Globus pallidus (tissue), 1 donor: Measurements from ENCODE around the gene ASTN2.
A peak's percentile ranks its signal among the peaks of the same experiment; 100 is the strongest.

Experiments used
- DNase-seq: peaks from one replicate; pipeline ENCODE4 v3.0.0-alpha.2; 2015; ENCODE audit warnings: low spot score

Gene ASTN2

GRCh38 chr9:116483622-116484491 is 931.0 kb downstream of the ASTN2 start:
- DNase-seq, result no peak

- peak; percentile 37 for DNase-seq
Measured at GRCh38 chr9:116482740-116483139, 932.1 kb downstream of the ASTN2 start.

DNA sequence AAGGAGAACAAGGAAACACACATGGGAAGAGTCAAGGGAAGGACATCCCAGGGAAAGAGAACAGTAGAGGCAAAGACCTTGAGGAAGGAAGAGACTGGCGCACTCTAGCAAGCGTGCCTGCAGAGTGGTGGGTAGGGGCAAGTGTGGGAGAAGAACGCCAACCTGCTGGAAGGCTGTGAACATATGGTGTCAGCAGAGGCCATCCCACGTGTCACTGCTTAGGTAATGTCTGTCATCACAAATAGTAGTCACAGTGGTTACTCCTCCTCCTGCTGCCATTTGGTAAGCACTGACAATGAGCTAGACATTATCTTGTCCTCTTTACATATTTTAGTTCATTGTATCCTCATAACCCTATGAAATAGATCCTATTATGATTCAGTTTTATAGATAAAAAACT is 934.2 kb downstream of the ASTN2 start:
- DNase-seq, result no peak

DNA sequence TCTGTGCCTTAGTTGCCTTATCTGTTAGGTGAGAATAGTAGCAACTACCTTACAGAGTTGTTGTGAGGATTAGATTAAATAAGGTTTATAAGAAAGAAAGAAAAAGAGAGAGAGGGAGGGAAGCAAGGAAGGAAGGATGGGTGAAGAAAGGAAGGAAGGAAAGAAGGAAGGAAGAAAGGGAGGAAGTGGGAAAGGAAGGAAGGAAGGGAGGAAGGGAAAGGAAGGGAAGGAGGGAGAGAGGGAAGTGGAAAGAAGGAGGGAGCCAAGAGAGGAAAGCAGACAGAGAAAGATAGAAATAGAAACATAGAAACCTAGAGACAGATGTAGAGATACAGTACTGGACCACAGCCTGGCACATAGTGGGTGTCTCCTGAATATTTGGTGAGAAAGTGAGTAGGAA is 934.9 kb downstream of the ASTN2 start:
- DNase-seq, result no peak

- no peak for DNase-seq
Measured at GRCh38 chr9:116479056-116479544, 935.8 kb downstream of the ASTN2 start.

GRCh38 chr9:116477584-116478141 is 937.2 kb downstream of the ASTN2 start:
- no peak for DNase-seq

DNA sequence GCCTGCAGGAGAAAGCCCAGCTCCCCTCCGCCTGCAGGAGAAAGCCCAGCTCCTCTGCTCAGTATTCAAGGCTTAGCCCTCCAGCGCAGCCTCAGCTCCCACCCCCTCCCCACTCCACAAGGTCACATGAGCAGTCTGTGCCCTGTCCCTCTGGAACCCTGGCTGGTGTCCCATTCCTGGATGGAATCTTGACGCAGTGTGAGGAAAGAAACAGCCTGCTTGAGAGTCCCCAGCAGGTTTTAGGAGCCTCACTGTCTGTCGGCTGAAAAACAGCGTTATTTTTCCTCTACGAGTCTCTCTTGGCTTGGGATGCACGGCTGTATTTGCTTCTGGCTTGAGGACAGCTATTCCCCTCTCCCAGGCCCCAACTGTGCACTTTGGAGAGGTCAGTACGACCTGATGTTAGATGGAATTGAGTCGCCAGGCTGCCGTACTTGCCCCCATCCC is 937.9 kb downstream of the ASTN2 start:
- DNase-seq, result peak; percentile 35

- no peak for DNase-seq
Measured at GRCh38 chr9:116476002-116476401, 938.9 kb downstream of the ASTN2 start.

DNA sequence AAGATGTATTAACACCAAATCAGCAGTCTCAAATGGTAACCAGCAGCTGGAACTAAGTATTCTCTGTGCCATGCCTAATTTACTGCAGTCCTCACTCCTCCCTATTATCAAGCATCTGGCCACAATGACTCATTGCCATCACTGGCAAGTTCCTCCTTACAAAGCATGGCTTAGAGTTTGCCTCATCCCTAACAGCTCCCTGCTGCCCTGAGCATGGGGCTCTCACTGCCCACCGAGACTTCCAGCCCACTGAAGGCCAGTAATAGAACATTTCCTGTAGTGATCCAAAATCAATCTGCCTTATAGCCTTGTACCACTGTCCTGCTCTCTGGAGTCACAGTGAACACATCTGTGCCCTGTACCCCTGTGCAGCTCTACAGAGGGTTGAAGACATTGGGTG is 939.7 kb downstream of the ASTN2 start:
- DNase-seq, result no peak

DNA sequence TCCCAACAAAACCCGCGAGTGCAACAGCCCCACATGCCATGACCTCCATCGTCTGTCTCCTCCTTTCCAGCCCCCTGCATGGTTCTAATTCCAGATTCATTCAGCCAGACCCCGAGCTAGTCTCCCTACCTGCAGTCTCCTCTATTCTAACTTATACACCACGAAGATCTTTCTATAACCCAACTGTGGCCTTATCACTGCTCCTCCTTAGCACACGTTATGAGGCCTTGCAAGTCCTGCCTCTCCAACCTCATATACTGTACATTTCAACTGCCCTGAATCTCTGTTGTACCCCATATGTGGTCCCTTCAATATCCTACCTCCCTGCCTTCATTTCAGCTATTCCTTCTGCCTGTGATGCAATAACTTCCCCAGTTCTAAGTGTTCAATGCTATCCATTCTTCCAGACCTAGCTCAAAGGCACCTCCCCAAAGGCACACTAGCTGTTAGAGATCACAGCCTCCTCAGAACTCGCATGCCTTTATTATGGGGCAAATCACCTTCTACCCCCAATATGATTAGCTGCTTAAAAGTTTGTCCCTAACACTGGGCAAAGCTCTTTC is 942.8 kb downstream of the ASTN2 start:
- DNase-seq, result no peak

DNA sequence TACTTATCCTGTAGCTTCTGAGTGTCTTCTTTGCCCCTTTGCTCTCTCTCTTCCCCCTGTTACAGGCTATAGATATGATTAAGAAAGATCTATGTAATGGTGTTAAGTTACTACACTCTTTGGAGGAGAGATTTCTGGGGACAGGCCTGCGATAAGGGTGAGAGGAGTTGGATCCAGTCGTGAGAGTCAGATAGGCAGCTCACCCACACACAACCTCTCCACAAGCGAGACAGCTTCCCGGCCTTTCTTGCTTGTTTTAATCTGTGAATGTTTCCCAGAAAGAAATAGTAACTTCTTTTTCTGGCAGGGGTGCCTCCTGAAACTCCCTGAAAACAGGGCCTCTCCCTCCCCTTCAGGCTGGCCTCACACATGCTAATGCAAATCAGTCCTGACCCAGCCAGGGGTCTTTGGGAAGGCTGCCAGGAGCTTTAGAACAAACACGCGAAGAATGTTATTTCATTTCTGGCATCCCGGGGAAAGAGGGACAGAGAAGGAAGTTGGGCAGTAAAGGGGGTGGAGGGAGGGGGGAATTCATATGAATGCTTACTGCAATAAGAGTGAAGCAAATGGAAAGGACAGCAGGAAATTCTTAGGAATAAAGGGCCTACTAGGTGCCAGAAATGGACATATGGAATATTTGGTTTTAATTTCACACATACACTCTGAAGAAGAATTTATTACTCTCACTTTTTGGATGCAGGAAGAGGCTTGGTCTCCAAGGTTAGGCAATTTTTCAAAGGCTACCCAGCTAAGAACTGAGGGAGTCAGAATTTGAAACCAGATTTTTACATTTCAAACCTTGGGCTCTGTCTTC is 943.6 kb downstream of the ASTN2 start:
- no peak for DNase-seq

DNA sequence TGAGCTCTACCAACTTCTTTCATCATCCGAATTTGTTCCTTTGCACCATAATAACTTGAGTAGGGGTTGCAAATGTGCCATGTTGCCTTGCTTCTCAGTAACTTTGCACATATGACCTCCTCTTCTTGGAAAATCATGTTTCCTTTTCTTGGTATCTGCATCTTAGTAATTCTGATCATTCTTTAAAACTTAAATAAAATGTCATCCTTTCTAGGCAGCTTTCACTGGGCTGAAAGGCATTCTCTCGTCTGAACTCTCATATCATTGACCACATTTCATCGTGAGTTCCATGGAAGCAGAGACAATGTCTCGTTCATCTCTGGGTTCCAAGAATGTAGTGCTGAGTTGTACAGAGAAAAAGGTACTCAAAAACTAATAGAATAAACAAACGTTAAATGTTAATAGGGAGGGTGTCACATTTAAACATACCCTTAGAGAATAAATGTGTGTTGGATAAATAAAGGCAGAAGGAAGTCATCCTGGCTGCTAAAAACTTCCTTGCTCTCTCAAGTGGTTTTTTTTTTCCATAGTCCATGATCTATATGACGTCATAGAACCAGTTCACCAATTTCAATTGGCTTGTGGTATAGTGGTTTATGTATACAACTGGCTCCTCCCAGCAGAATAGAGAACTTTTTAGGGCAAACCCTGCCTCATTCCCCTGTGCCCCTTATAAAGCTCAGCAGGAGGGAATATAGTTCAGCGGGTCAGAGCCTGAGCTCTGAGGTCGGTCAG is 945.9 kb downstream of the ASTN2 start:
- DNase-seq, result no peak

GRCh38 chr9:116468369-116468768 is 946.5 kb downstream of the ASTN2 start:
- DNase-seq, result no peak

DNA sequence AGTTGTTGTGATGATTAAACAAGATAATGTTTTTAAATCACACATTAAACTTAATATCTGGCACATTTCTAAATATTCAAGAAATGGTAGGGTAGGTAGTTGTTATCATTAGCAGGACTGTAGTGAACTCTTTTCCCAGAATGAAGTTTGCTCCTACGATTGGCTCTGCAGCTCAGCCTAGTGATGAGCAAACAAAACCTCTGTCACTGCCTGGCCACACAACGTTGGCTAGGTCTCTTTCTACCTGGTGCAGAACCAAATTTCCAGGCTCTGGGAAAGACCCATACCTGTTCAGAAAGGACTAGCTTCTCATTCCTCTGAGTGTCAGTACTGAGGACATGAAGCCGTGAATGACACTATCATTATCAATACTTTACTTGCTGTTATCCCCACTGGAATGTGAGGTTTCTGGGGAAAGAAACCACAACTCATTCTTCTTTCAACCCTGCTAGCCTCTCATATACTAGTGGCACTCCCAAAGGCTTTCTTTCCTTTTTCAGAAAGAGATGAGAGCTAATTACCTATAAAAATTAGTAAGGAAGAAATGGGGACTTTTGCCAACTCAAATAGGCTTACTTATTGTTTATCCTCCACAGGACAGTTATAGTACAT is 947.0 kb downstream of the ASTN2 start:
- DNase-seq, result no peak

DNA sequence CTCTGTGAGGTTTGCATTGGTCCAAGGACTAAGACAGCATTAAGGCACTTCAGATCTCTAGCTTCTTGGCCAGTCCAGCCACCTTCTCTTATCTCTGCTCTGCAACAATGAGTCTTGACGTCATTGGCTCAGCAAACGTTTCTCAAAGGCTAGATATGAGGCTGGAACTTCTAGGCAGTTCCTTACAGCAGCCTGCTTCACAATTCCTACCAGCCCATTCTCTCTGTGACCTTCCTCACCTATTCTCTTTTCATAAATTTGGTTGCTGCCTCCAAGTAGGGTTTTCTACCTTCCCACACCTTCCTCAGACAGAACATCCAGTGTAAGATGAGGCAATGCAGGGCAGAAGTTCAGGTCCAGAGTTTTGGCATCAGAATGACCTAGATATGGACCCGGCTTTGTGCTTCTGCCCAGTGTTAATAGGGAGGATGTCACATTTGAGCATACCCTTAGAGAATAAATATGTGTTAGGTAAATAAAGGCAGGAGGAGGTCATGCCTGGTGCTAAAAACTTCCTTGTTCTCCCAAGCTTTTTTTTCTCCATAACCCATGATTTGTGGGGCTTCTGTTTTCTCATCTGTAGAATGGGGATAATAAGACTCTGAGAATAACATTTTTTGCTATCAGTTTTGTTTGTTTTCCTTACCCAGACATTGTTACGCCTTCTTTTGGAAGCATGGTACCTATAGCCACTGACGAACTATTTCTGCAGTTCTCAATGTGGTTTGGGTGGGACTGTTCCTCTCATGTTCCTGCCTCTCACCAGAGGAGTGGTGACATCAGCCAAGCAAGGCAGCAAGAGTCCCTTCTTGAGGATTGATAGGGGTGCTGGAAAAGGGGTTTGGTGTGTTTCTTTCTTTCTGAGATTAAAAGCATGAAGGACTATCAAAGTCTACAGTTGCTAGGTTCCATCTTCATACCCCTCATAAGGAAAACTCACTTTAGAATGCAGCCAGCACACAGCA is 948.3 kb downstream of the ASTN2 start:
- no peak for DNase-seq

DNA sequence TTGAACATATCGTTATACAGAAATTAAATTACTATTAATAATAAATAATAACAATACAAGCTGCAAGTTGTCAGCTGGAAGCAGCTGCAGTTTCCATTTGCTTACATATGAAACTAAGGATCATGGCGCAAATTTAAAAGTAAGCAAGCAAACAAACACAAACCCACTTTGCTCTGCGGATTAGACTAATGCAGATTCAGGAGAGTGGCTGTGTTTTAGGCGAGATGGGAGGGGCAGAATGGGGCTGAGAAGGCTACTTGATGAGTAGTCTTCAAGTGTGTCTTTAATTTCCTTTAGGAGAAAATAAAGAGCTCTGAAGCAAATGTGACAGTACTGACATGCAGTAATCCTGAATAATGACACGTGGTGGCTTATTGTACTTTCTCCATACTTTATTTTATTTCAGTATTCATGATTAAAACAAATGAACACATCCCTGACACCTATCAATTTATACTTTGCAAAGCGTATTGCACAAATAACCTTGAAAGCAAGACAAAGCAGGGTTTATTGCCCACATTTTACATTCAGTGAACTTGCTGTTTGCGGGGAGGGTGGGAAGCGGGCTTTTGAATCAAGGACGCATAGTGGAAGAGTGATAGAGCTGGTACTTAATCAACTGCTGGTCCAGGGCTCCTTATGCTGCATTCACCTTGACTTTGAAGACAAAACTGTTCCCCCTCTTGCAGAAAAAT is 949.1 kb downstream of the ASTN2 start:
- DNase-seq, result no peak

GRCh38 chr9:116464987-116465571 is 949.8 kb downstream of the ASTN2 start:
- DNase-seq, result no peak

GRCh38 chr9:116464423-116464822 is 950.4 kb downstream of the ASTN2 start:
- no peak for DNase-seq

GRCh38 chr9:116461632-116462031 is 953.2 kb downstream of the ASTN2 start:
- DNase-seq, result no peak
